Stimulated activated CD8-positive, alpha-beta memory T cell treated with anti-CD3 and anti-CD28 coated beads, Interleukin-4, amount 100 ng/mL, for 48 hours (primary cell): Measurements from ENCODE around the gene ZSWIM8.

Experiments used
- DNase-seq: peaks from one replicate; pipeline ENCODE4 v3.0.0-alpha.2; 2020

ZSWIM8 gene

DNA sequence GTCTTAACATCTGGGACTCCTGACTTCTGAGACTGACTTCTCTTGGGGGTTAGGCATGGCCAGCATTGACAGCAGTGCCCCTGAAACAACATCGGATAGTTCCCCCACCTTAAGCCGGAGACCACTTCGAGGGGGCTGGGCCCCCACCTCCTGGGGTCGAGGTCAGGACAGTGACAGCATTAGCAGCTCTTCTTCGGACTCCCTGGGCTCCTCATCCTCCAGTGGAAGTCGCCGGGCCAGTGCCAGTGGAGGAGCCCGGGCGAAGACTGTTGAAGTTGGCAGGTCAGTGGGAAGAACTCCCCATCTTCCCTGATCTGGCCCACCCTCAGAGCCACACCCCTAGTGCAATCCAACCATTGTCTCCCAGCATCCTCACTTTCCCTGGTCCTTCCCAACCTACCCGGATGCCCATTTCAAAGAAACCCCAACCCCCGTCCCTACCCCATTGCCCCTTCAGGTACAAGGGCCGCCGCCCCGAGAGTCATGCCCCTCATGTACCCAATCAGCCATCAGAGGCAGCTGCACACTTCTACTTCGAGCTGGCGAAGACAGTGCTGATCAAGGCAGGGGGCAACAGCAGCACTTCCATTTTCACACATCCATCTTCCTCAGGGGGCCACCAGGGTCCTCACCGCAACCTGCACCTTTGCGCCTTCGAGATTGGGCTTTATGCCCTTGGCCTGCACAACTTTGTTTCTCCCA, 12.1 kb downstream of the ZSWIM8 start:
- DNase-seq: no peak

DNA sequence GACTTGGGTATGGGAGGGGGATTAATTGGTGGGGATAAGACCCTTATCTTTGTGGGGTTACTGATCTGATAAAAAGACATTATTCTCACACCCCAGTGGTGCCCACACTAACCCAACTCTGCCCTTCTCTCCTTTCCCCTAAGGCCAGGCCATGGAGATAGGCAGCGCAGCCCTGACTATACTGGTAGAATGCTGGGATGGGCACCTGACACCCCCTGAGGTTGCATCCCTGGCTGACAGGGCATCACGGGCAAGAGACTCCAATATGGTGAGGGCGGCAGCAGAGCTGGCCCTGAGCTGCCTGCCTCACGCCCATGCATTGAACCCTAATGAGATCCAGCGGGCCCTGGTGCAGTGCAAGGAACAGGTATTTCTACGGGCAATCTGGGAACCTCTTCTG, 12.7 kb downstream of the ZSWIM8 start:
- no peak for DNase-seq

DNA sequence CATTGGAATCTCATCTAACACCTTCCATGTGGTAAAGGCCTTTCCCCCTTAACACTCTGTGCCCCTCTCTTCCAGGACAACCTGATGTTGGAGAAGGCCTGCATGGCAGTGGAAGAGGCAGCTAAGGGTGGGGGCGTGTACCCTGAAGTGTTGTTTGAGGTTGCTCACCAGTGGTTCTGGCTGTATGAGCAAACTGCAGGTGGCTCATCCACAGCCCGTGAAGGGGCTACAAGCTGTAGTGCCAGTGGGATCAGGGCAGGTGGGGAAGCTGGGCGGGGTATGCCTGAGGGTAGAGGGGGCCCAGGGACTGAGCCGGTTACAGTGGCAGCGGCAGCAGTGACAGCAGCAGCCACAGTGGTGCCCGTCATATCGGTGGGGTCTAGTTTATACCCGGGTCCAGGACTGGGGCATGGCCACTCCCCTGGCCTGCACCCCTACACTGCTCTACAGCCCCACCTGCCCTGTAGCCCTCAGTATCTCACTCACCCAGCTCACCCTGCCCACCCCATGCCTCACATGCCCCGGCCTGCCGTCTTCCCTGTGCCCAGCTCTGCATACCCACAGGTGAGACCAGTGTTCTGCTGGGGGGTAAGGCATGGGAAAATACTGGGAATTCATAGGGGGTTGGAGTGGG, 13.6 kb downstream of the ZSWIM8 start:
- no peak for DNase-seq

DNA sequence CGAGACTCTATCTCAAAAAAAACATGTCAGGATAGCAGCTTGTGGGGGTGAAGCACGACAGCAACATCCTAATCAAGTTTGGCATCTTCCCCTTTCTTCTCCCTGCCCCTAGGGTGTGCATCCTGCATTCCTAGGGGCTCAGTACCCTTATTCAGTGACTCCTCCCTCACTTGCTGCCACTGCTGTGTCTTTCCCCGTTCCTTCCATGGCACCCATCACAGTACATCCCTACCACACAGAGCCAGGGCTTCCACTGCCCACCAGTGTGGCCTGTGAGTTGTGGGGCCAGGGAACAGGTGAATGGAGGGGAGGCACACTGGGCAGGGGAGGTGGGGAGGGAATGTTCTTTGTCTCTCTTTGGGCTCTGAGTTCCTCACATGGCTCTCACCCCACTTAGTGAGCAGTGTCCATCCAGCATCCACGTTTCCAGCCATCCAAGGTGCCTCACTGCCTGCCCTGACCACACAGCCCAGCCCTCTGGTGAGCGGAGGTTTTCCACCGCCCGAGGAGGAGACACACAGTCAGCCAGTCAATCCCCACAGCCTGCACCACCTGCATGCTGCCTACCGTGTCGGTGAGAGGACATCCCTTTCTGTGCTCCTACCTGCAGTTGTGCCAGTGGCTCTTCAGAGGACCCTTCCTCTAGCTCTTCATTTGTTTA, 14.6 kb downstream of the ZSWIM8 start:
- DNase-seq: no peak

DNA sequence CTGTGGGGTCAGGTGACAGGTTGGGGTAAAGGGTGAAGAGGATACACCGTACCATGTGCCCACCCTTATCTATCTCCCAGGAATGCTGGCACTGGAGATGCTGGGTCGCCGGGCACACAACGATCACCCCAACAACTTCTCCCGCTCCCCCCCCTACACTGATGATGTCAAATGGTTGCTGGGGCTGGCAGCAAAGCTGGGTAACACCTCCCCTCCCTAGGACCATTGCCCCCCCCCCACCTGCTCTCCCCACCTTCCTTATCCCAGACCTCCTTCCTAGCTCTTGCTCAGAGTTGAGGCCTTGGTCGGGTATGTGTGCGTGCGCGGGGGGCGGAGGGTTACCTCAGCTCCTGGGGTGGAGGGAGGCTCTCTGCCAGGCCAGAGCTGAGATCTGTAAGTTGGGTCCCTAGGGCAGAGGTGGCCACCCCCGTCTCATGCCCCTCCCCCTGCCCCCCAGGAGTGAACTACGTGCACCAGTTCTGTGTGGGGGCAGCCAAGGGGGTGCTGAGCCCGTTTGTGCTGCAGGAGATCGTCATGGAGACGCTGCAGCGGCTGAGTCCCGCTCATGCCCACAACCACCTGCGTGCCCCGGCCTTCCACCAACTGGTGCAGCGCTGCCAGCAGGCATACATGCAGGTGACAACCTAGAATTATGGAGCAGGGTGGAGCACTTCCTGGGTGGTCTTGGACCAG, 15.3 kb downstream of the ZSWIM8 start:
- DNase-seq: no peak

DNA sequence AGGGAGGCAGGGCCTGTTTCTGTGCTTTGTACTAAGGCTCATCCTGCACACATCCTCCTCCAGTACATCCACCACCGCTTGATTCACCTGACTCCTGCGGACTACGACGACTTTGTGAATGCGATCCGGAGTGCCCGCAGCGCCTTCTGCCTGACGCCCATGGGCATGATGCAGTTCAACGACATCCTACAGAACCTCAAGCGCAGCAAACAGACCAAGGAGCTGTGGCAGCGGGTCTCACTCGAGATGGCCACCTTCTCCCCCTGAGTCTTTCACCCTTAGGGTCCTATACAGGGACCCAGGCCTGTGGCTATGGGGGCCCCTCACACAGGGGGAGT, 15.8 kb downstream of the ZSWIM8 start:
- DNase-seq: no peak

DNA sequence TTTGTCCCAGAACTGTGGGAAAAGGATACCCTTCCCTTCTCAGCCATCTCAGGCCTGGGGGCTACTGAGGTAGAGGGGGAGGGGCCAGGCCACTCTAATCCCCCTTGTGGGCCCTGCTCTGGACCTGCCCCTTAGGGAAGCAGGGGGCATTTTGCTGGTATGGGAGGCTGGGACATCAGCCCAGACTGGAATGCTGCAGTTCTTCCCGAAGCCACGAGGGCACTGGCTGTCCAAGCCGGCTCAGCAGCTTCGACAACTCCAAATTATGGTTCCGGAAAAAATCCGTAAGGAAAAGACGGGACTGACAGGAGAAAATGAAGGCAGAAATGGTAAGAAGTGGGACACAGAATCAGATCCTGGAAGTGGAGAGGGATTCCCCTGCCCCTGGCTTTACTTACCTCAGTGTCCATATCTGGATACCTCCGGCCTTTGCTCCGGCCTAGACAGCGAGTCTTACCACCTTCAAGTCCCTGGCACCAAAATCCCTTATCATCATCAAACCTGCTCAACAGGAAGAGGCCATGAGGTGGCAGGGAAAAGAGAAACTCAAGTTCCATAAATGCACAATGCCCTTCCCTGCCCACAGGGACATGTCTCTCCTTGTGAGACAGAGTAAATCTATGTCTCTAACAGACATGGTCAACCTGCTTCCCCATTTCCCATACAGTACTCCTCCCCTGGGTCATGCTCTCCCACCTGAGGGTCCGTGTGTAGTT, 17.0 kb downstream of the ZSWIM8 start:
- DNase-seq: no peak

DNA sequence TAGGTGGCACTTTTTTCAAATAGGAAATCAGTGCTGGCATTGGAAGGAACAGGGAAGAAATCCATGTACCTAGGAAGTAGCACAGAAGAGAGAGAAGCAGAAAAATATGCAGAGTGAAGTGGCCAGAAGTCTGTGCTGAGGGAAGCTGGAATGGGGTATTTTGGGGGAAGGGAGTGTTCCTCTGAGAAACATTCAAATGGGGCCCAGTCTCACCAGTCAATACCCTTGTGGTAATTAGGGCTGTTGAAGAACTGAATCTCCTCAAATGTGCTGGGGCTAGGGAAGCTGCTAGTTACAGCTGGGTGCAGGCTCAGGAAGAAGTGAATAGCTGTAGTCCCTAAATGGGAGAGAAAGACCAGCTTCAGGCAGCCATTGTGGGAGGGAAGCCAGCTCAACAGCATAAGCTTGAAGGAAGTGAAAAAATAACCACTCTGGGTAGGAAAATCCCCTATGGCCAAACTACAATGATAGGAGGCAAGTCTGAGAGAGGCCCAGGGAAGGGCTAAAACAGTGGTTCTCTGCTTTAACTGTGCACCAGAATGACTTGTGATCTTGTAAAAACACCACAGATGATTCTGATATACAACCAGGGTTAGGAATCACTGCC, 18.4 kb downstream of the ZSWIM8 start:
- no peak for DNase-seq

DNA sequence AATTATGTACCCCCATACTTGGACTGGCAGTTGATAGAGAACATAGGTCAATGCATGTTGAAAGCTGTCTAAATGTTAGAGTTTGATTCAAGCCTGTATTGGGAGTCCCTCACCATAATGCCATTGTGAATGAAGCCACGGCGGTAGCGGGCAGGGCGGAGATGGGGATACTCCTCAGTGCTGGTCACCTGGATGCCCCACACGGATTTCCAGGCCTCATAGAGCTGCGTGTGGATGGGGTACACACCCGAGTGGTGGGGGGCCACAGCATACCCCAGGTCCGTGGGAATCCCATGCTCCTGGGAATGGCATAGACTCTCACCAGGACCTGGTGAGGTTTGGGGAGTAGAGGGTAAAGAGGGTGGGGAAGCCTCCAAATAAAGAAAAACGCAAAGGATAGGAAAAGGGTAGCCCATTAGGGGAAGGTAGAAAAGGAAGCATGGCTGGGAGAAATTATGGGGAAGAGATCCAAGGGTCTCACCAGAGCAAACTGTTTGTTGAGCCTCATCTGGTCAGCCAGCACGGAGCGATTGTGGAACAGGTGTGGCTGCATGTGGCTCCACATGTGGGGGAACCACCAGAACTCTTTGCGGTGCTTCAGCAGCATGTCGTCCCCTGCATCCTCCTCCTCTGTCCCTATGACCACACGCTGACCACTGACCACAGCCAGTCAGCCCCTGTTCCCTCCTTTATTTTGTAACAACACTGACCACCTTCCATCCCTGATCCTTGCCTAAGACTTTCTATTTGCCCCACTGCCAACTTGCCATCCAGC, 21.0 kb downstream of the ZSWIM8 start:
- no peak for DNase-seq

DNA sequence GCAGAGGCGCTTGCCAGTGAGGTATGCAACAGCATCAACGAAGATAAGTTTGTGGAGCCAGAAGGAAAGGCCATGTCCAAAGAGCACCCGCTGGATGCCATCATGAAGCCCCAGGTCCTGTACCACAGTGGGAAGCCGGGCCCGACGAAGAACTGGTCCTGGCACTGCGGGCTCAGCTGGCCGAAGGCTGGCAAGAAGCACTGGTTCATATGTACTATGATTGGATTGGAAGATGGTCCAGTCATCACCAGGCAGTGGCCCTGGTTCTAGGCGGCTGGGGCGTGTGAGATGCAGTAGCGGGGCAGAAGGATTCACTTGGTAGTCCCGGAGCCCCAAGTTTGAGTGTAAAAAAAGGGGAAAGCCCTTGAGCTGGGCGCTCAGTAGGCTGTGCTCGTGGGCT, 22.1 kb downstream of the ZSWIM8 start:
- no peak for DNase-seq

DNA sequence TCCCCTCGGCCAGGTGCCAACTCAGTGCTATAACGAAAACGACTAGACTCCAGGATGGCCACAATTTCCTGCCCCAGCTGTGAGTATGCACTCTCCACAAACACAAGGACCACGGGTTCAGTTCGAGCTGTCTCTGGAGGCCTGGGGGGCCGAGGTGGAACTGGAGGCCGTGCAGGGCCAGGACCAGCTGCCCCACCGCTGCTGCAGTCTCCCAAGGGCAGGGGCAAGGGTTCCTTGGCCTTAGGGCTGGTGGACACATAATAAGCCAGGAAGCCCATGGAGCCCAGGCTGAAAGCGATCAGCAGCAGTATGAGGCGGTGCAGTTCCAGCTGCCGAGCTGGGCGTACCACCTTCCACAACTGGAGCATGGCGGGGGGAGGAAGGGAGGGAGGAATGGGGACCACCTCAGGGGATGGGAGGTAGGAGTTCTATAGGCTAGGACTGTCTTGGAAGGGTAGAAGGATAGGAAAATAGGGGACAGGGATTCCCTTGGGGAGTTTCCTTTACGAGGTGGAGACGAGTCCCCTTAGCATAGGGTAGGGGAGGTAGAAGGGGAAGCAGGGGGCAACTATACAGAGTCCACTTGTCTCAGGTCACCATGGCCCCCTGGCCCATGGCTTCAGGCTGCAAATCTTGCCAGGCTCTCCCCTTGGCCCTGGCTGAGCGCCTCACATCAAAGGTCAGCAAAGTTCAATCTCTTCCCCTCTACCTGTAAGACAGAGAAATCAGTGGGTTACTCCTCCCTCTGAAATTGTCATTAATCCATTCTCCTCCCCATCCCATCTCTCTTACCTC, 22.8 kb downstream of the ZSWIM8 start:
- DNase-seq: no peak

DNA sequence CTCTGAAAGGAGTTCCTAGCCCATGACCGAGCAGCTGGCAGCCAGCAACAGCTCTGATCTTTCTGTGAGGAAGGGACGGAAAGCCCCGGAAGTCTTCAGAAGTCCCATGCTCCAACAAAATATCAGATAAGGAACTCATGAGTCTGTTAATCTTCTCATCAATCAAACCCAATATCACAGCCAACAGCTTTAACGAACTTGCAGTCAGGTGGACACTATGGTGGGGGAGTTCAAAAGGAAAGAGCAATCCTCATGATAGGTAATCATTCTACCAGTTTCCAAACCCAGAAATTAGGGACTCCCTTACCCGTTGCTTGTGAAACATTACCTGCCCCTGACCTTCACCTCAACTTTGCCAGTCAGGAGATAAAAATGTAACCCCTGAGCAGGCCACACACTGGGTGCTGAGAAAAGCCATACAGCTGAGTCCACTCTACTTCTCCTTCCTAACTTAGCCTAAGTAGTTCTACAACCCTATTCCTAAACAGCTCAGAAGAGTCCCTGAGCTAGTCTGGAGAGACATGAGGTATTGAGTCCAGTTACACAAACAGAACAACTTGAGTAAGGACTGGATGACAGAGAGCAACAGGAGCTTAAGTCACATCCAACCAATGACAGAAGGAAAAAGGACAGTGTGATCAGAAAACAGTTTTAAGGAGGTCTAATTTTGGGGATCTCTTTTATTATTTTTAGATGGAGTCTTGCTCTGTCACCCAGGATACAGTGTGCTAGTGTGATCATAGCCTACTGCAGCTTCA, 23.8 kb downstream of the ZSWIM8 start:
- no peak for DNase-seq

DNA sequence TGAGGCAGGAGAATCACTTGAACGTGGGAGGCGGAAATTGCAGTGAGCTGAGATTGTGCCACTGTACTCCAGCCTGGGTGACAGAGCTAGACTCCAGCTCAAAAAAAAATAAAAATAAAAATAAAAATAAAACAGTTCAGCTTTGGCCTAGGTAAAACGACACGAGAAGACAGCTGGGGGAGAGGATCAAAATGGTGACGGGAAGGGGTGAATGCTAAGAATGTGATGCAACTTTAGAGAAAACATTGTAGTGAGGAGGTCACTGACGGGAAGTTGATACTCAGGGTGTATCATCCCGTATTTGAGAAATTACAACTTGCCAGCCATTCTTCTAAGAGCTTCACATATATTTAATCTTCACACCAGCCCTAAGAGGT, 24.9 kb downstream of the ZSWIM8 start:
- DNase-seq: no peak

DNA sequence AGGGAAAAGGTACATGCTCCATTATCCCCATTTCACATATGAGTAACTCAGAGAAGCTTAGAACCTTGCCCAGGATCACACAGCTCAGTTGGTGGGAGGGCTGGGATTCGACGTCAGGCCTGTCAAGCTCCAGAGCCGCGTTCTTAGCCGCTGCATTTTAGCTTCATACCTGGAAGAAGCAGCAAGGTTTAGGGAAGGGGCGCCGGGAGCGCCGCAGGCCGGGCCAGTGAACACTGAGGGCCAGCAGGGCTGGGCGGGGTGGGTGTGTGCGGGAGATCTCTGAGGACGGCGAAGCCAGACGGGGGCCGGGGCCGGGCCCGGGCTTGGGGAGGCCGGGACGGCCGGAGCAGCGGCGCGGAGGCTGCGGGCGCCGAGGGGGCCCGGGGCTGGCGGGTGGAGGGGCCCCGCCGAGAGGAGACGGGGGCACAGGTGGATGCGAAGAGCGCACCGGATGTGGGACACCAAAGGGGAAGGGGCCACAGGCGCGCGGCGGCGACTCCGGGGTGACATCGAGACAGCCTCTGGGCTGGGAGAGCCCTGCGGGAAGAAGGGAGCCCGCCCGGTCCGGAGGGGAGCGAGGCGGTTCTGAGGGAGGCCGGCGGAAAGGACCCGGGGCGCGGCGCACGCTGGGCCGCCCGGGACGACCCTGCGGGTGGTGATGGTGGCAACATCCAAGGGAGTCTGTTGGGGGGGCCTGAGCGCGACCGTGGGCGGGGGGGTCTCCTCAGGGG, 25.5 kb downstream of the ZSWIM8 start:
- DNase-seq: peak; percentile 66

DNA sequence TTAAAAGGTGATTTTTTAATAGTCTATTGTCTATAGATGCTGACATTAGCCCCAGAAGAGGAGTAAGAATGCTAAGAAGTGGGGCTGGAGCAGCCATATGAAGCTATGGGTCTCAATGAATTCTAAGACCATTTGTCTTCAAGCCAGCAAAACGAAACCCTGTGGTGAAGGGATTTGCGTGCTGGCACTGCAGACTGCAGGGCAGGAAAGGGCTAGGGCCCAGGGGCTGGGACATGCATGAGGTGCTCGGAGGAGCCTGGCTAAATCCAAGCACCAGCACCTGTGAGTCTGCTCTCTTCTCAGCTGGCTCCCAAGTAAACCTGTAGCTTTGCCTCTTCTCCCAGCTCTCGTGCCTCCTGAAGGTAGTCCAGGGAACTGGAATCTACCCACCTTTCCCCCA, 27.3 kb downstream of the ZSWIM8 start:
- DNase-seq: no peak

DNA sequence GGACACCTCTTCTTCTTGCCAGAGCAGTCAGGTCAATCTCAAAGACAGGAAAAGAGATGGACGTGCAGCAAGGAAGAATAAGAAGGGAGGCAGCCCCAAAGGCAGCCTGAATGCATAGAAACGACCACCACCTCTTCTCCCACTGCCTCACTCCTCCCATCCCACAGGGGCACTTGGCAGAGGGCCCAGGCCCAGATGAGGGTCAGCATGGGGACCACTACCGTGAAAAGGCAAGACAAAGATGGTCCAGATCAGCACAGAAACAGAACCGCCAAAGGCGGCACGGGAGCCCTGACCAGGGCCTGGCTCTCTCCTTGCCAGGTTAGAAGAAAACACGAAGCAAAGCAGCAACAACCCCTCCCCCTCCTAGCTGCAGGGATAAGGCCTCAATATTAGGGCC, 27.9 kb downstream of the ZSWIM8 start:
- DNase-seq: no peak

DNA sequence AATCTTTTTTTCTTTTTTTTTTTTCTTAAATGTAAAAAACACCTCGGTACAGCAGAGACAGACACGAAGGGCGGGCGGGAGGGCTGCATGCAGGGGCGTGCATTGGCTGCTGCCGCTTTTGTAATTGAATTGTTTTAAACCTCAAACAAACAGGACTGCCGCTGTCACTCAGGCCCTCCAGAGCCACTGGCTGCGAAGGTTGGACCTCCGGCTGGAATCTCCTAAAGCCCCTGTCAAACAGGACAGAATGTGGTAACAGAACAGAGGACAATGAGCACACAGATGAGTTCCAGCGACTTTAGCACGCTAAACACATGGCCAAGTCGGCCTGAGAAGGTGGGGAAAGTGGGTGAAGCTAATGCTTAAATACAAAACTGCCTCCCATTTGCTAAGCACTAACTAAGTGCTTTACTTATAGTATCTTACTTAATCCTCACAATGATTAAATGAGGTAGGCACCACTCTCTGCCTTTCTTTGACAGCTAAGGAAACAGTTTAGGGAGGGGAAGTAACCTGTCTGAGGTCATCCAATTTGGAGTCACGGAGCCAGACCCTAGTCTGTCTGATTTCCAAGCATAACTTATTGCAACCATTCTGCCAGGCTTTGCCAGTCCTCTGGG, 29.0 kb downstream of the ZSWIM8 start:
- DNase-seq: no peak

DNA sequence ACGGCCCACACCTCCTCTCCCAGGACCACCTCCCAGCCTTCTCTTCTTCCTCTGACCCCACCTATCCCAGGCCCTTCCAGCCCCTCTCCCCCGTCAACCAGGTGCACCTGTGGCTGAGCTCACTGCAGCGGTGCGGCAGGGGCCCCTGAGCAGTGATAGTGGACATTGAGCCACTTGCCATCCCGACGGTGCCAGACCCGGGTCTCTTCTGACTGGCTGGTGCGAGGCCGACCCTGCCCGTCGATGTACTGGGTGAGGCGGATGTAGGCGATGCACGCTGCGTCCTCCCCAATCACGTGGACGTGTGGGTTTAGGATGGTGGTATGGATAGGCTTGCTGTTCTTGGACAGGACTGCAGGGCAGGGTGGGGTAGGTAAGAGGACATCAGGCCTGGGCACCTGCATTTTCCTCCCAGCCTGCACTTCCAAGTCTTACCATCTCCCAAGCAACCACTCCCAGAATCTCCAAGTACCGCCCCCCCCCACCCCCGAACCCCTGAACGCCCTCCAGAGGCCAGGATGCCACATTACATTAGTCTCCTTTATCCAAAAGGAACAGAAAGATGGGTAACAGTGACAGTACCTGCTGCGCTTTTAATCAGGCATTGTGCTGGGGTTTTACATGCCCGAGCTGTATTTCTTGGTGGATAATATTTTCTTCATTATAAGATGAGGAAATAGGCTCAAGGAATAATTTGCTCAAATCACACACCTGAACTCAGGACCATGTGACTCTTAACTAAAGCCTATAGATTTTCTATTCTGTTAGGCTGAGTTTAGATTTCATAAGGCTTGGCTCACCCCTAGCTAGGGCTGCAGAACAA, 29.7 kb downstream of the ZSWIM8 start:
- no peak for DNase-seq

DNA sequence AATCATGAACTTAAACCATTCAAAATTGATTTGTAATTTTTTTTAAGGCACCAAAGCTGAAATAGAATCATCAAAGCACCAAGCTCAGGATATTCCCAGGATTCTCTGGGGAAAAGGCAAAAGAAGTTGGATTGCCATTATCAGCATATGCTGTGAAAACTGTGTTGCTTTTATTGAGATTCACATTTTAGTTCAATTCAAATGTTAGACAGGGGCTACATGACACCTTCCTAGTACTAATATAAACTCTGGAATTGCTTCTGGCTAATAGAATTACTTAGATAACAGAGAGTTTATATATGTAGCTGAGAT, 30.3 kb downstream of the ZSWIM8 start:
- DNase-seq: no peak
